K562 (cell line): ENCODE measurements around the gene CENPV. TPM values are rescaled to one million over a fixed set of nuclear protein-coding genes. Genes with fewer than 3 reads are reported as not detected.

Experiments
- ARID3B ChIP-seq: fragments of 250-450 bp; sonication (Bioruptor Pico); IDR thresholded peaks from 2 replicates; pipeline ENCODE4 v1.4.0; 2020; ENCODE audit warnings: borderline replicate concordance
- CC2D1A ChIP-seq: fragments of 450-650 bp; IDR thresholded peaks from 2 replicates; pipeline ENCODE4 v1.6.1; 2017; ENCODE audit warnings: mild to moderate bottlenecking
- DNMT1 ChIP-seq: fragments of 450-650 bp; IDR thresholded peaks from 2 replicates; pipeline ENCODE4 v1.6.1; 2016; ENCODE audit warnings: antibody characterized with exemption, mild to moderate bottlenecking
- FOXM1 ChIP-seq, 2 experiments: fragments of 450-650 bp in 1 of 2; sonication (generic) in 1 of 2; formaldehyde crosslinking in 1 of 2; IDR thresholded peaks; 2 replicates each; pipeline versions ENCODE4 v1.6.1 to v1.9.0; 2017 to 2022; ENCODE audit warnings: low read depth in 2 of 2, mild to moderate bottlenecking in 2 of 2, missing genetic modification reagents in 1 of 2, moderate library complexity in 1 of 2
- MIER1 ChIP-seq: fragments of 450-650 bp; IDR thresholded peaks from 2 replicates; pipeline ENCODE4 v1.6.1; 2016; ENCODE audit warnings: antibody characterized with exemption, mild to moderate bottlenecking, low read depth
- NRF1 ChIP-seq, 2 experiments: fragments of 450-650 bp; IDR thresholded peaks in 1 of 2; conservative IDR thresholded peaks in 1 of 2; 2 replicates each; pipeline ENCODE4 v1.6.1; 2014; ENCODE audit warnings: mild to moderate bottlenecking in 2 of 2
- PHB2 ChIP-seq: fragments of 450-650 bp; IDR thresholded peaks from 2 replicates; pipeline ENCODE4 v1.6.1; 2017; ENCODE audit warnings: low read depth
- PHF8 ChIP-seq: fragments of 200-600 bp; sonication (generic); IDR thresholded peaks from 2 replicates; pipeline ENCODE4 v1.6.1; 2012; ENCODE audit warnings: mixed run types, mild to moderate bottlenecking, inconsistent platforms, low read length, moderate library complexity, borderline replicate concordance
- RNF219 ChIP-seq: fragments of 250-450 bp; sonication (Bioruptor Pico); IDR thresholded peaks from 2 replicates; pipeline ENCODE4 v1.5.0; 2022; ENCODE audit warnings: mild to moderate bottlenecking
- ZBTB2 ChIP-seq: fragments of 450-650 bp; IDR thresholded peaks from 2 replicates; pipeline ENCODE4 v1.6.1; 2016; ENCODE audit warnings: antibody characterized with exemption
- ZNF277 ChIP-seq: fragments of 250-450 bp; sonication (Bioruptor Pico); IDR thresholded peaks from 2 replicates; pipeline ENCODE4 v1.8.0; 2022; ENCODE audit warnings: inconsistent platforms, mild to moderate bottlenecking, moderate library complexity, borderline replicate concordance
- ZNF609 ChIP-seq: sonication (generic); formaldehyde crosslinking; IDR thresholded peaks from 2 replicates; pipeline ENCODE4 v1.8.1; 2023; ENCODE audit warnings: missing genetic modification reagents, mild to moderate bottlenecking, borderline replicate concordance
- ZNF79 ChIP-seq: fragments of 250-450 bp; sonication (Bioruptor Pico); IDR thresholded peaks from 2 replicates; pipeline ENCODE4 v1.4.0; 2020; ENCODE audit warnings: low read depth, mild to moderate bottlenecking, moderate library complexity
- polyA plus RNA-seq, 8 experiments: library from polyadenylated mRNA; depleted of rRNA in 4 of 8; stranded (reverse) in 5 of 8; unstranded in 3 of 8; fragments of >200 nt; fragmentation: Nextera tagmentation in 2 of 8; fragmentation: Illumina TruSeq in 1 of 8; extraction: Ambion mirVana in 2 of 8; extraction: Trizol in 1 of 8; gene quantifications; 2 replicates each; pipeline versions ENCODE4 v1.2.1 to v1.2.3, GENCODE V29; 2011 to 2014; ENCODE audit warnings: inconsistent platforms in 1 of 8, missing spikeins in 1 of 8
- total RNA-seq, 7 experiments: library from RNA; depleted of rRNA in 6 of 7; stranded (reverse); fragments of >200 nt in 6 of 7; fragmentation: Illumina TruSeq in 2 of 7; extraction: Trizol in 2 of 7; gene quantifications; 2 replicates each; pipeline versions ENCODE4 v1.2.1 to v1.2.3, GENCODE V29; 2011 to 2021; ENCODE audit warnings: low replicate concordance in 1 of 7

Gene CENPV
- total and polyA plus RNA-seq, 9 of the 15 experiments (the other 6 are each of a cell fraction or from before 2014, with no cell fraction given), result 17.8 to 131 (median 89.3) TPM

- TF ChIP-seq ZBTB2, result no peak
- no peak for TF ChIP-seq CC2D1A
- TF ChIP-seq PHF8, result no peak
- TF ChIP-seq ZNF79 (CRISPR knock-in tag), result no peak
- TF ChIP-seq PHB2, result no peak
- no peak for TF ChIP-seq MIER1
- no peak for TF ChIP-seq ARID3B (CRISPR knock-in tag)
- TF ChIP-seq ZNF277 (CRISPR knock-in tag), result no peak
- TF ChIP-seq ZNF609 (CRISPR knock-in tag), result no peak
- TF ChIP-seq RNF219, result no peak
- TF ChIP-seq NRF1 (conservative IDR thresholded peaks at IDR 0.05 in 1 of 2, IDR thresholded peaks at IDR 0.05 in 1 of 2), result no peak; a peak in 1 of 4 replicates
- TF ChIP-seq FOXM1 (IDR thresholded peaks at IDR 0.05; ENCODE audit: low read depth), result no peak
- no peak for TF ChIP-seq FOXM1 (CRISPR knock-in tag; IDR thresholded peaks at IDR 0.05; ENCODE audit: low read depth)
- no peak for TF ChIP-seq DNMT1
These were observed 45.3 kb upstream of the CENPV start (continued) for GRCh38 chr17:16398270-16399267.
